Posterior vena cava (tissue), 2 donors: ENCODE data around the gene HTN3. TPM values are rescaled to one million over a fixed set of nuclear protein-coding genes. Genes with fewer than 3 reads are reported as not detected.

Experiments used
- DNase-seq: peaks from one replicate; pipeline ENCODE4 v3.0.0-alpha.2; 2020; ENCODE audit warnings: low spot score
- intact Hi-C, 2 donors: fragments of 100-400 bp; cut with DNase I; formaldehyde crosslinking; loops; one replicate each; pipeline versions ENCODE4 v1.14.1 to v1.14.2; 2022 to 2023
- total RNA-seq, 2 donors: library from RNA; stranded (reverse); fragmentation: NEBNext Ultra II Directional; extraction: Animal tissue kit (Norgen Biotek cat#: 25700); gene quantifications; one replicate each; pipeline ENCODE4 v1.2.1, GENCODE V29; 2021
- donor health status: DM: yes; HTN: yes; CAD: no.
- donor health status: DM: yes; HTN: yes; CAD: no.

Gene HTN3
- total RNA-seq, 2 donors from 2014 or later: not detected

DNA sequence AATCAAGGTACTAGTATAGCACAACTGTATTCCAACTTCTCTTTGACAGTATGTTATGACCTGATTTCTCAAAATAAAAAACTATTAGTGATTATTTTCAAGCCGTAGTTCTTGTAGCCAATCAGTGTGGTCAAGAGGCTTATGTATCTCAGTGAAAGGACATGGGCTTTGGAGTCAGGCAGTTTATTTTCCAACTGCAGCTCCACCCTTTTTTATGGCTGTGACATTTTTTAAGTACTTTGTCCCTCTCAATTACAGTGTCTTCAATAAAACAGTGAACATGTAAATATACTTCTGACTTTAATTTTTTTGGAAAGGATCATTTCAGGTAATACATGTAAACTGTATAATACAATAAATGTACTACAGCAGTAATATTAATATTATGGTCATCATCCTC lies 51.9 kb downstream of the HTN3 start:
- DNase-seq: no peak
- intact Hi-C loops: no loop called here

Other genes starting within 250 kb of the HTN3 start
- not detected for gene SULT1E1, start 168.3 kb upstream of the HTN3 start, total RNA-seq
- gene CSN1S1, start 97.4 kb upstream of the HTN3 start, total RNA-seq: not detected
- gene CSN2, start 62.7 kb upstream of the HTN3 start, total RNA-seq: not detected
- gene STATH, start 32.5 kb upstream of the HTN3 start, total RNA-seq: not detected
- gene HTN1, start 22.0 kb downstream of the HTN3 start, total RNA-seq: not detected
- gene PRR27, start 125.8 kb downstream of the HTN3 start, total RNA-seq: not detected
- gene ODAM, start 167.3 kb downstream of the HTN3 start, total RNA-seq: not detected
- gene FDCSP, start 197.7 kb downstream of the HTN3 start, total RNA-seq: not detected
- gene CSN3, start 214.1 kb downstream of the HTN3 start, total RNA-seq: not detected